GM11168 (cell line): ENCODE measurements around the gene SPINK5.

Source experiments
- in situ Hi-C: fragments of 300-500 bp; cut with MboI; formaldehyde crosslinking; loops from one replicate; pipeline ENCODE4 v1.12.0; 2022; ENCODE audit warnings: low sequenced_read_pairs; ENCODE audit not compliant: unreplicated experiment

Gene SPINK5

GRCh38 chr5:148166550-148167283 is 102.9 kb downstream of the SPINK5 start:
- in situ Hi-C loops, result no loop called here

- in situ Hi-C loops, result no loop called here
Observed at GRCh38 chr5:148168246-148168645, 104.5 kb downstream of the SPINK5 start, which contains the start of gene SPINK14. SPINK14 (plus strand) TSS chr5:148168546; CDS start chr5:148169733, 1,187 bp downstream.

DNA sequence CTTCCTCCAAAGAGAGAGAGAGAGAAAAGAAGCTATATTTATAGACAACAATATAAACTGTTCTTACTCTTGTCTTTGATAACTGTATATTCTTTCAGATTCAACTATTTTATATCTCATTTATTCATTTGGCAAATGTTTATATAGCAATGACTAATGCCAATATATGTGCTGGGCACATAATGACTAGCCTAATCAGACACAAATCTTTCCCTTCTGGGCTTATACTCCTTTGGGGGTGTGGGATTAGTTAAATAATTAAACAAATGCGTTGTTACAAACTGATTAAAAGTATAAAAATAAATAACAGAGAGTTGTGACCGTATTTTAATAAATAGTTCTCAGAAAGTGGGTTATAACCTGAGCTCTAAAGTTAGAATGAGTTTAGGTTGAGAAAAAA is 108.6 kb downstream of the SPINK5 start:
- in situ Hi-C loops, result no loop called here

DNA sequence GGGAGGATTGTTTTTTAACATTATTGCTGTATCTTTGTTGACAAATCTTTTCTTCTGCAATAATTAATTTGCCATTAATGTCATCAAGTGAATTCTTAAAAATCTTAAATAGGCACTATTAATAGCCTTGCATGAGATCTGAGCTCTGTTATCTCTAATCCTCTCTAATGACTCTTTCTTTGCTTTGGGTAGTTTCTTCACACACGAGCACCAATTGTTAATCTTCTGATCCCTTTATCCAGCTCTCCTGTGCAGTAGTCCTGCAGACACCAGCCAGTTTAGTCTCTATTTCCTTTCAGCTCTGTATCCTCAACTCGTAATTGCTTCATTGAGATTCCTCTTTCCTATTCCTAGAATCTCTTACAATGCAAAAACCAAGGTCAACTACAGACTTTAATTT is 112.7 kb downstream of the SPINK5 start:
- in situ Hi-C loops, result loop anchor here (25.0 kb wide), 1 partner anchor 561 kb away; no protein-coding TSS in a partner anchor

- in situ Hi-C loops, result loop anchor here (25.0 kb wide), 1 partner anchor 560 kb away; no protein-coding TSS in a partner anchor
Observed at GRCh38 chr5:148177207-148177606, 113.4 kb downstream of the SPINK5 start.

DNA sequence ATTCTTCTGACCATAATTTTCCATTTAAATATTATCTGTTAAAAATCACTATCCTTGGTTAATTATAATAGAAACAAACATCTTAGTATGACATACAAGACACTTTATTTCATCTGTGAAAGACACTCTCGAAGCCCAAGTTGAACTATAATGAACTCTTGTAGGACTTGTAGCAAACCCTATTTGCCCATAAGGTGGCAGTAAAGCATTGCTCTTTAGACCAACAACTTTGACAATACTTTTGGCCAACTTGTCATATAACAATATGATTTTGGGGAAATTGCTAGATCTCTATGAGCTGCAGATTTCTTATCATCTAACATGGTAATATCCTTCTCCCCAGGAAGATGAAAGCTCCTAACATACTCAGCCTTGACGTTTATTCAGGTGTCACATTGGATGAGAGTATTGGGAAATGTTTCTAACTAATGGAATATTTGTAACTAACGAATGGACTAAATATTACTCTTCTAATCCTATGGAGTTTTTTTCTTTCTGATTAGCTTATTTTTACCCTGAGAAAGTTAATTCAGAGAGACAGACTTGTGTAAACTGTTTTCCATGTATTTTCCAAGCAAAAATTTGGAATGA is 115.5 kb downstream of the SPINK5 start:
- in situ Hi-C loops, result loop anchor here (25.0 kb wide), 1 partner anchor 558 kb away; no protein-coding TSS in a partner anchor

DNA sequence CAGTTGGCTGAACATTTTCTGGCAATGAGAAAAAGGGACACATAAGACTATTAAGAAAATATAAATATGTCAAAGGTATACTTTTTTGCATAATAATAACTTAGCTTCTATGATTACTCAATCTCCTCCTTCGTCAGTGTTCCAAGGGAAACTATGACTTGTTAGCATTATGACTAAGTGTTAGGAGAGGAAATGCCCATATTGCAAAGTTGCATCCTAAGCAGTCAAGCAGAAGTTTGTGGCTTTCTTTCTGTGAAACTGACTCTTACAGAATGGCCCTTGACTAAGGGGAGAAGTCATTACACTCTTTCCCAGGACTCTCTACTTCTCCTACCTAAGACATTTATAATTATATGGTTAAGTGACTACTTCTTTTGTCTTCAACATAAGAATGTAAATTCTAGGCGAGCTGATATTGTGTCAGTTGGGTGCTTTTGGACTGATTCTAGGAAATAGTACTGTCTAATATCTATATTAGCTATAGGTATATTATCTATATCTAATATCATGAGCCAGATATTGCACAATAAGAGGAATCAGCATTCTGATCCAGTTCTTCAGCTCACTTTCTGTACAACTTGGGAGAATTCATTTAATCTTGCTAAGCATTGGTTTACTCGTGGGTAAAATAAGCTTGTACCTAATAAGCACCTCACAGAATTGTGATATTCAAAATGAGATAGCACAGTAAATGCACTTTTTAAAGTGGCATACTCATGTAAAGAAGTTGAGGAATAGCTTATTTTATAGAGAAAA is 122.6 kb downstream of the SPINK5 start:
- in situ Hi-C loops, result loop anchor here (25.0 kb wide), 1 partner anchor 551 kb away; no protein-coding TSS in a partner anchor
